ENCODE measurements around the gene MS4A13. TPM values are rescaled to one million over a fixed set of nuclear protein-coding genes. Genes with fewer than 3 reads are reported as not detected.

MS4A13 gene, protein sequence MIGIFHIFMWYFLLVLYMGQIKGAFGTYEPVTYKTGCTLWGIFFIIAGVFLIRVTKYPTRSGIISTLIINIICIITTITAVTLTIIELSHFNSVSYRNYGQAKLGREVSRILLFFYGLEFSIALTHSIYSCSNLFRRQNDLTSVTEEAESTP
- total RNA-seq: not detected in 2 replicates

DNA sequence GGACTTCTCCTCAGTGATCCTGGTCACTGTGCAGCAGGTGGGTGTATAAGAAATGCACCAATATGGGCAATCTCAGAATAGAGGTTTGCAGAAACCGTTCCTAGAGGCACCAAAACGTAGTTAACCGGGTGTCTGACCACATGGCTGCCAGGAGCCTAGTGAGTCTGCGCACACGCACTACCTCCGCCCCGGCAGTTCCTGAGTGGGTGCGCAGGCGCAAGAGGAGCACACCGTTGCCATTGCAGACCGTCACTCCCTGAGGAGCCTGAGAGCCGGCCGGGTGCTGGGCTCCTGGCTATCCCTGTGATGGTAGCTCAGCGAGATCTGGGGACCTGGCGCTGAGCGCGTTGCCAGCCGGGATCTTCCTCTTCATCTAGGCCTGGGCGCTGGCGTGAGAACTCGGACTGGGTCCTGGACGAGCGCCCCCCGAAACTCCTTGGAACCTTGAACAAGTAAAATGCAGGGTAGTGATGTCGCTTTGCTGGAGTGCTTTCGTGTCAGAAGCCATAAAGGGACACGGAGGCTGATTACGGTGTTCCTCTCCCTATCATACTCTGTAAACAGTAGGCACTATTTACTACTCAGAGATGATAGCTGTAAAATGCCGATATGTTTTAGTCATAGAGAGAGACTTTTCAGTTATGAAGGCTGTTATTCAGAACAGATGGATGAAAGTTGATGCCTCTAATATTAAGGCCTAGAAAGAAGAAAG, at the start of gene MS4A13:
TSS of gene MS4A13 (plus strand) at position 249 of the 712 bp plus-strand sequence. CDS start 2,692 bp downstream, outside the sequence.
- no peak within 1 kb of the TSS for H3K4me3 ChIP-seq (ENCODE audit: low read depth, low read length)
- DNase-seq (ENCODE audit: low read depth): no peak
- TF ChIP-seq, protein P1, sequence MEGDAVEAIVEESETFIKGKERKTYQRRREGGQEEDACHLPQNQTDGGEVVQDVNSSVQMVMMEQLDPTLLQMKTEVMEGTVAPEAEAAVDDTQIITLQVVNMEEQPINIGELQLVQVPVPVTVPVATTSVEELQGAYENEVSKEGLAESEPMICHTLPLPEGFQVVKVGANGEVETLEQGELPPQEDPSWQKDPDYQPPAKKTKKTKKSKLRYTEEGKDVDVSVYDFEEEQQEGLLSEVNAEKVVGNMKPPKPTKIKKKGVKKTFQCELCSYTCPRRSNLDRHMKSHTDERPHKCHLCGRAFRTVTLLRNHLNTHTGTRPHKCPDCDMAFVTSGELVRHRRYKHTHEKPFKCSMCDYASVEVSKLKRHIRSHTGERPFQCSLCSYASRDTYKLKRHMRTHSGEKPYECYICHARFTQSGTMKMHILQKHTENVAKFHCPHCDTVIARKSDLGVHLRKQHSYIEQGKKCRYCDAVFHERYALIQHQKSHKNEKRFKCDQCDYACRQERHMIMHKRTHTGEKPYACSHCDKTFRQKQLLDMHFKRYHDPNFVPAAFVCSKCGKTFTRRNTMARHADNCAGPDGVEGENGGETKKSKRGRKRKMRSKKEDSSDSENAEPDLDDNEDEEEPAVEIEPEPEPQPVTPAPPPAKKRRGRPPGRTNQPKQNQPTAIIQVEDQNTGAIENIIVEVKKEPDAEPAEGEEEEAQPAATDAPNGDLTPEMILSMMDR (IDR thresholded peaks at IDR 0.05; ENCODE audit: insufficient read depth, low read depth, low read length): no peak

DNA sequence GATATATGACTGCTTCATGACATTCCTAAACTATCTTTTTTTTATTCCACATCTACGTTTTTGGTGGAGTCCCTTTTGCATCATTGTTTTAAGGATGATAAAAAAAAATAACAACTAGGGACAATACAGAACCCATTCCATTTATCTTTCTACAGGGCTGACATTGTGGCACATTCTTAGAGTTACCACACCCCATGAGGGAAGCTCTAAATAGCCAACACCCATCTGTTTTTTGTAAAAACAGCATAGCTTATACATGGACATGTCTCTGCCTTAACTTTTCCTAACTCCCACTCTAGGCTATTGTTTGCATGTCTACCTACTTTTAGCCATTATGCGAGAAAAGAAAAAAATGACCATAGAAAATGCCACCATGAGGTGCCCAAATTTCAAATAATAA, 46.4 kb upstream of the MS4A13 start:
- no peak for DNase-seq (ENCODE audit: low read depth)
- TF ChIP-seq, protein P1 (IDR thresholded peaks at IDR 0.05; ENCODE audit: insufficient read depth, low read depth, low read length): no peak
- no peak overlapping the region for H3K4me3 ChIP-seq (ENCODE audit: low read depth, low read length)

DNA sequence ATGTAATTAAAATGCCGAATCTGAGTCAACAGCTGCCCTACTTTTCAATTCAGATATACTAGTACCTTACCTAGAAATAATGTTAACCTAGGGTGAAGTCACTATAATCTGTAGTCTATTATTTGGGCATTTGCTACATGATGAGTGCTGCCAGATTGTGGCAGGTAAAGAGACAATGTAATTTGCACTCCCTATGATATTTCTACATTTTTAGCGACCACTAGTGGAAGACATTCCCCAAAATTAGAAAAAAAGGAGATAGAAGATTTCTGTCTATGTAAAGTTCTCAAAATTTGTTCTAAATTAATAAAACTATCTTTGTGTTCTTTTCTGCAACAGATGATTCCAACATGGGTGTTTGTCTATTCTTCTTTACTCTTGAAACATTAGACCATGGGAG, 45.5 kb upstream of the MS4A13 start:
- TF ChIP-seq, protein P1 (IDR thresholded peaks at IDR 0.05; ENCODE audit: insufficient read depth, low read depth, low read length): no peak
- H3K4me3 ChIP-seq (ENCODE audit: low read depth, low read length): no peak overlapping the region
- DNase-seq (ENCODE audit: low read depth): no peak

DNA sequence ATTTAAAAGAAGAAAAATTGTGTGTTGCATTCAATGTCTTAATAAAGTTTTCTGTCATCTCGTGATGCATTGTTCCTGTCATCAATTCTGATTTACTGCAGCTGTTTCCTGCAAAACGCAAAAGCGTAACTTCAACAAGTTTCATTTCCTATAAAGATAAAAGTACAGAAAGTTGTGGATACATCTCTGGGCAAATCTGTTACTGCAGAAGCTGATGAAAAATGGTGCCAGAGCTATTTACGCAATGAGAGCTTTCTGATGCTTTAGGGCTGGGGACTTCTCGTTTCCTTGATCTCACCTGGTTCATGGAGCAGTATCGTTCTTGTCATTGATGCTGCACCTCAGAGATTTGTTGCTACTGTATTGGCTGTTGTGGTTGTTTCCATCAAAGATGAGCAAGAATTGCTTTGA, 38.2 kb upstream of the MS4A13 start:
- H3K4me3 ChIP-seq (ENCODE audit: low read depth, low read length): no peak overlapping the region
- no peak for DNase-seq (ENCODE audit: low read depth)
- TF ChIP-seq, protein P1 (IDR thresholded peaks at IDR 0.05; ENCODE audit: insufficient read depth, low read depth, low read length): no peak

DNA sequence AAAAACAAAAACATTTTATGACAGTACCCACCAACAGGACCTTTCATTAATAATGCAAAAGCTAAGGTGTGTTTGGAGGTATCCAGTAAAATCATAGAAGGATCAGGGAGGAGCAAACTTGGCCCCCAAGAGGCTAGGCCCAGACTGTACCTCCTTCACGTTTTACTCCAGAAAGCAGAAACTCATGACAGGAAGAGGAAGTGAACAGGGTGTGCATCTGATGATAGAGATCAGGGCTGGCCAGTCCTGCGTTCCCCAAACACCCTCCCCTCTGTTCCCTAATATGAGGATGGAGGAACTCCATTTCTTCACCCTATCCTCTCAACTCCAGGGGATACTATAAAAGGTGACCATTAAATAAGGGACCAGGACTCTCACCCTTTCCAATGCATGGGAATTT, 32.8 kb upstream of the MS4A13 start:
- no peak overlapping the region for H3K4me3 ChIP-seq (ENCODE audit: low read depth, low read length)
- TF ChIP-seq, protein P1 (IDR thresholded peaks at IDR 0.05; ENCODE audit: insufficient read depth, low read depth, low read length): no peak
- DNase-seq (ENCODE audit: low read depth): no peak

DNA sequence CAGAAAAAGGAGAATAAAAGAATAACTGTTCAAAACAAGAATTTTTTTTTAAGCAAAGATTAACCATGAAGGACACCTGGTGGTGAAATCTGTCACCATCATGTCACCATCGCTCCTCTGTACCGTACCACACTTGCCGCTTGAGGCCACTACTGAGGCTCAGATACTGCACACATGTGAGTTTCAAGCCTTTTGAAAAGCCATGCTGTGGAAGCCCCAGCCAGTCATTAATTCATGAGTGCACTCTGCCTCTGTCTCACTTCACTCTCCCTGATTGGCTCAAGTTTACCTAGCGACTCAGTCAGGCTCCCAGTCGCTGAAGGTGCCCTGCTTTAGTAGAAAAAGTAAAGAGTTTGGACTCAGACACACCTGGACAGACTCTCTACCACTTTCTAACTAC, 29.2 kb upstream of the MS4A13 start:
- TF ChIP-seq, protein P1 (IDR thresholded peaks at IDR 0.05; ENCODE audit: insufficient read depth, low read depth, low read length): no peak
- no peak overlapping the region for H3K4me3 ChIP-seq (ENCODE audit: low read depth, low read length)
- no peak for DNase-seq (ENCODE audit: low read depth)
